Fibroblast of lung (primary cell): ENCODE data around the gene MINK1.

Experiments
- CTCF ChIP-seq, 2 donors: IDR thresholded peaks in 1 of 2; conservative IDR thresholded peaks in 1 of 2; 1 replicate in 1 of 2; 2 replicates in 1 of 2; pipeline ENCODE4 v1.5.1; 2011 to 2012; ENCODE audit warnings: low read length in 2 of 2, control low read depth in 1 of 2, inconsistent platforms in 1 of 2, low read depth in 1 of 2, mild to moderate bottlenecking in 1 of 2
- EZH2 ChIP-seq: IDR thresholded peaks from 2 replicates; pipeline ENCODE4 v1.5.1; 2012; ENCODE audit warnings: low read length, control low read depth, mild to moderate bottlenecking; ENCODE audit errors: missing control alignments

DNA sequence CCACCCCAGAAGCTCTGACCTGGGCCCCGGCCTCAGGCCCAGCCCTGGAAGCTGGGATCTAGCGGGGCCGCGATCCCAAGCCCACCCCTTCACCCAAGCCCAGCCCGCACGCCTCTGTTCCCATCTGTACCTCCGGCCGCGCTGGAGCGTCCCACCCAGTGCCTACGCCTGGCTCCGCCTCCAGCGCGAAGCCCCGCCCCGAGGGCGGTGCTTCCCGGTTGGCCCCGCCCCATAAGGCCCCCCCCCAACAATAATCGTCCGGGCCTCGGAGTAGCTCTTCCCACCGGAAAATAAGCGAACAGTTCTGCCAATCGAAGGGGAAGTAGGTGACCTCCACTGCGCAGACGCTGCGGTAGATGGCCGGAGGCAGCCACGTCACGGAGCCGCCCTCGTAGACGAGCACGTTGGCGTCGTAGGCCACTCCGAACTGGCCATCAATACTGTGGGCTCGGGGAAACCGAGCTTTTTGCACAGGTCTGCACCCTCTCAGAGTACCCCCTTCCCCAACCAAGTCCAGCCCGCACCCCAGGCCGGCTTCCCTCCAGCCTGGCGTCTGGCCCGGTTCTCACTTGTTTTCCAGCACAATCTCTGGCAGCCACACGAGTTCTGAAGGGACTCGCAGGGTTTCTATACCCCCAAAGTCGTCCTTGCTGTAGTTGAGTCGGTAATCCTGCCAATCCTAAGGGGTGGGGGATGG is 68.7 kb downstream of the MINK1 start:
- TF ChIP-seq CTCF (conservative IDR thresholded peaks at IDR 0.05 in 1 of 2, IDR thresholded peaks at IDR 0.05 in 1 of 2; ENCODE audit: low read depth in 1 of 2, low read length in 2 of 2) (no peak), EZH2 (no peak)
